Activated naive CD8-positive, alpha-beta T cell (primary cell): ENCODE measurements around the gene ACAD10.

ENCODE experiments used
- H3K27ac Mint-ChIP-seq: one replicate; pipeline ENCODE4 v1.8.0; 2021; ENCODE audit warnings: mixed read lengths
- H3K27me3 Mint-ChIP-seq: one replicate; pipeline ENCODE4 v1.8.0; 2021; ENCODE audit warnings: mixed read lengths
- H3K36me3 Mint-ChIP-seq: one replicate; pipeline ENCODE4 v1.8.0; 2021; ENCODE audit warnings: mixed read lengths
- H3K4me1 Mint-ChIP-seq: one replicate; pipeline ENCODE4 v1.8.0; 2021; ENCODE audit warnings: low read depth, mixed read lengths
- H3K4me3 Mint-ChIP-seq: one replicate; pipeline ENCODE4 v1.8.0; 2021; ENCODE audit warnings: mild to moderate bottlenecking, mixed read lengths
- H3K9me3 Mint-ChIP-seq: one replicate; pipeline ENCODE4 v1.8.0; 2021; ENCODE audit warnings: low read depth, mixed read lengths

The ACAD10 gene

DNA sequence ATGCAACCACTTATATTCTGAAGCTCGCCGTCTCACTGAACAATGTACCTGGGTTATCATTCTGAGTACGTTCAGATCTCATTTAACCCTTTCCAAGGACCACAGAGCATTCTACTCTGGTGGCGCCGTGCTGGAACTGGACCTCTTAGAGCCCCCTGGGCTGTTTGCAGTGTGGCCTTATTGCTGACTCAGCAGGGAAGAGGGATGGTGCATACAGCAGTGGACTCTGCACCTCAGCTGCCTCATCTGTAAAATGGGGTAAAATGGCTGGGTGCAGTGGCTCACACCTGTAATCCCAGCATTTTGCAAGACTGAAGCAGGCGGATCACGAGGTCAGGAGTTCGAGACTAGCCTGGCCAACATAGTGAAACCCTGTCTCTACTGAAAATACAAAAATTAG is 83.7 kb downstream of the ACAD10 start:
- Mint-ChIP-seq H3K27ac (no peak overlapping the region), H3K36me3 (peaks cover 2% of the 10 kb centered on the region), H3K4me1 (peaks cover 14% of the 10 kb centered on the region), H3K9me3 (no peaks in the 10 kb centered on the region), H3K27me3 (peaks cover 7% of the 10 kb centered on the region), H3K4me3 (no peak overlapping the region)

- Mint-ChIP-seq H3K27ac (no peak overlapping the region), H3K27me3 (no peaks in the 10 kb centered on the region), H3K4me1 (peaks cover 5% of the 10 kb centered on the region), H3K9me3 (no peaks in the 10 kb centered on the region), H3K4me3 (no peak overlapping the region), H3K36me3 (no peaks in the 10 kb centered on the region)
Observed at GRCh38 chr12:111773801-111774551, 88.1 kb downstream of the ACAD10 start.

DNA sequence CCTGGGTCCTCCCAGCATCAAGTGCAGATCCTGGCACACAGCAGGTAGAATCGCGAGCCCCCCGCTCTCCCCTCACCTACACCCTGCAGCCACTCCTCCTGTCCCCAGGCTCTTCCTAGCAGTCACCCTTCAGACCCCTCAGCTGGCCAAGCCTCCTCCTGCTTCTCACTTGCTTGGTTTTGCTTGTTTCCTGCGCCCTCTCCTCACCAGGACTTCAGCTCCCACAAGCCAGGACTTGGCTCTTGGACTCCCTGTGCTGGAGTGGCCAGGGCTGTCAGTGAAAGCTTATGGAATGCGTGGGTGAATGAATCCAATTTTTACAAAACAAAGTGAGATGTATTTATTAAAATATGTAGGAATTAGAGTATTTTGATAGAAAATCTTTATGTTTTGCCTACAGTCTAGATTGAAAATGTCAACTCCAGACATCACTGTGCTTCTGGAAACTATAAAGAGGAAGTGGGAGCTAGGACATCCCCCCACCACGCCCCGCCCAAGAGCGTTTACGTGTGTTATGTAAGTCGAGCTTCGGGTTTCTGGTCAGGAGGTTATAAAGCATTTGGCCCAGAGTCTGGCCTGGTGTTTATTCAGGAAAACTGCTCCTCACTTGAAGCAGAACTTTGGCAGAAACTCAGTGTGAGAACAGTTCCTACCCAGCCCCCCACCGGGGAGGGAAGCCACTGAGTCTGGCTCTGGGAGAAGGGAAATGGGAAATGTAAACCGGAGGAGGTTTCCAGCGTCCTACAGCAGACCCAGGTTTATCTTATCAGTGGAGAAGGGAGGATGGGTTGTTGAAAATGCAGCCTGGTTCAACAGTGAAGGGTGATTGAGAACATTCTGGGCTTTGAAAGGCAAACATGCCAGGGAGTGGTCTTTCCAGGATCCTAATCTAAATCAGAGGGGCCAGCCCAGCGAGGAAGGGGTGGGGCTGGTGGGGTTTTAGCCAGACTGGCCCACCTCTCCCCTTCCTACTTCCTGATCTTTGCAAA is 89.6 kb downstream of the ACAD10 start:
- no peaks in the 10 kb centered on the region for H3K9me3 Mint-ChIP-seq
- no peak overlapping the region for H3K27ac Mint-ChIP-seq
- H3K4me3 Mint-ChIP-seq, result no peak overlapping the region
- H3K36me3 Mint-ChIP-seq, result no peaks in the 10 kb centered on the region
- H3K4me1 Mint-ChIP-seq, result peaks cover 5% of the 10 kb centered on the region
- H3K27me3 Mint-ChIP-seq, result no peaks in the 10 kb centered on the region

GRCh38 chr12:111776836-111777344 is 91.0 kb downstream of the ACAD10 start:
- Mint-ChIP-seq H3K36me3 (peaks cover 5% of the 10 kb centered on the region), H3K4me1 (peaks cover 5% of the 10 kb centered on the region), H3K4me3 (no peak overlapping the region), H3K27ac (no peak overlapping the region), H3K9me3 (no peaks in the 10 kb centered on the region), H3K27me3 (no peaks in the 10 kb centered on the region)

DNA sequence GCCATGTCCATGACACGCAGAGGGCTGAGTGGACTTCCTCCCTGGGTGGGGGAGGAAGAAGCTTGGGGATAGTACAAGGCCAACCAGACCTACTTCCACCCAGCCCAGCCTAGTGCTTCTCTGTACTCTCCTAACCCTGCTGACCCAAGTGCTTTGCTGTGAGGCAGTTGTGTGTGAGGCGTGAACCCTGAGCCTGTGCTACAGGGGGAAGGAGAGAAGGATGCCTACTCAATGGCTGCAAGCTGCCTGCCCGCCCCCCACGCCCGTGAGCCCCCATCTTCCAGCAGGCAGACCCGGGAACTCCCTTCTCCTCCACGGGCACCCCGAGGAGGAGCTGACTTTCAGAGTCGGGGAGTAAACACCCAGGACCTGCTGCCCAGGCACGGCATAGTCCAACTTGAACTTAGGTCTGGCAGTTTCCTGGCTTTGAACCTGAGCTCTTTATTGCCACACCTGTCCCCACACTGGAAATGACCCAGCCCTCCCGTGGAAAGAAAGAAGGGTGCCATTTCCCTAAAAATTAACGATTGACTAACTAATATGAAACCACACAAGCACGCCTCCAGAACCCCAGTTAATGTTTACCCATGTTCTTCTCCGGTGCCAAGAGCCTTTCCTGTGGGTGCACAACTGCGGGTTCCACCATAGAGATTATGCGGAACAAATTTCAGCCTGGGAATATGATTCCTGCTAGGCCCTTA is 91.6 kb downstream of the ACAD10 start:
- Mint-ChIP-seq H3K9me3 (no peaks in the 10 kb centered on the region), H3K27me3 (no peaks in the 10 kb centered on the region), H3K27ac (no peak overlapping the region), H3K36me3 (peaks cover 7% of the 10 kb centered on the region), H3K4me1 (peaks cover 5% of the 10 kb centered on the region), H3K4me3 (no peak overlapping the region)

DNA sequence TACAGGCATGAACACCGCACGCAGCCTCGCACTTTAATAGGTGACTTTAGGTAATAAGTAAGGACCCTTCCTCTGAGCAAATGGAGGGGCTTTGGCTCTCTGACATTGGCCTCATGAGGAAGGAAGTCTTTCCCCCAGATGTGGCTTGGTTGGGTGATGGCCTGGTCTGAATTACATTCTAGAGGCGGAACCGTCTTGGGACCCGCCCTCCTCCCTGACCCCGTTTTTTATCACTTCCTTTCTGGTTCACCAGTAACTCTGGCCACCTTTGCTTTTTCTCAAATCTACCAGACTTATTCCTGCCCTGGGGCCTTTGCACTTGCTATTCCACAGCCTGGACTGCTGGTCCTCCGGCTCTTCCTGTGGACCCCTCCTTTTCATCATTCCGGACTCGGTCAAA is 94.3 kb downstream of the ACAD10 start:
- H3K4me1 Mint-ChIP-seq, result peaks cover 5% of the 10 kb centered on the region
- H3K36me3 Mint-ChIP-seq, result peaks cover 7% of the 10 kb centered on the region
- H3K4me3 Mint-ChIP-seq, result no peak overlapping the region
- H3K27me3 Mint-ChIP-seq, result no peaks in the 10 kb centered on the region
- no peaks in the 10 kb centered on the region for H3K9me3 Mint-ChIP-seq
- H3K27ac Mint-ChIP-seq, result no peak overlapping the region

GRCh38 chr12:111780615-111781014 is 94.8 kb downstream of the ACAD10 start:
- Mint-ChIP-seq H3K4me3 (no peak overlapping the region), H3K27ac (no peak overlapping the region), H3K4me1 (peaks cover 4% of the 10 kb centered on the region), H3K27me3 (no peaks in the 10 kb centered on the region), H3K36me3 (peaks cover 7% of the 10 kb centered on the region), H3K9me3 (no peaks in the 10 kb centered on the region)

- no peak overlapping the region for H3K27ac Mint-ChIP-seq
- peaks cover 7% of the 10 kb centered on the region for H3K36me3 Mint-ChIP-seq
- no peaks in the 10 kb centered on the region for H3K4me1 Mint-ChIP-seq
- H3K27me3 Mint-ChIP-seq, result no peaks in the 10 kb centered on the region
- H3K4me3 Mint-ChIP-seq, result no peak overlapping the region
- no peaks in the 10 kb centered on the region for H3K9me3 Mint-ChIP-seq
Observed at GRCh38 chr12:111781085-111781658, 95.3 kb downstream of the ACAD10 start.

DNA sequence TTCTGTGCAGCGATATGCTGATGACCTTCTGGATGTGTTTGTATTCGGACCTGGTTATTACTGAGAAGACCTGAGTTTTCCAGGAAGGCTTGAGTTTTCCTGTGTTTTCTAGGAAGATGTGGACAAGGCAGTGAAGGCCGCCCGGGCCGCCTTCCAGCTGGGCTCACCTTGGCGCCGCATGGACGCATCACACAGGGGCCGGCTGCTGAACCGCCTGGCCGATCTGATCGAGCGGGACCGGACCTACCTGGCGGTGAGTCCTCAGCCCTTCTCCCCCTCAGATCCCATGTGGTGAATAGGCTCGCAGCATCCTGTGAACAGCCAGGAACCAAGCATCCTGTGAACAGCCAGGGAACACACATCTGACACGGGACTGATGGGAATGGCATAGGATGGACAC is 97.2 kb downstream of the ACAD10 start:
- Mint-ChIP-seq H3K27ac (no peak overlapping the region), H3K36me3 (peaks cover 7% of the 10 kb centered on the region), H3K9me3 (no peaks in the 10 kb centered on the region), H3K4me1 (no peaks in the 10 kb centered on the region), H3K27me3 (no peaks in the 10 kb centered on the region), H3K4me3 (no peak overlapping the region)

- Mint-ChIP-seq H3K36me3 (peaks cover 7% of the 10 kb centered on the region), H3K27ac (no peak overlapping the region), H3K4me3 (no peak overlapping the region), H3K9me3 (no peaks in the 10 kb centered on the region), H3K27me3 (no peaks in the 10 kb centered on the region), H3K4me1 (no peaks in the 10 kb centered on the region)
Observed at GRCh38 chr12:111784953-111785352, 99.1 kb downstream of the ACAD10 start.

DNA sequence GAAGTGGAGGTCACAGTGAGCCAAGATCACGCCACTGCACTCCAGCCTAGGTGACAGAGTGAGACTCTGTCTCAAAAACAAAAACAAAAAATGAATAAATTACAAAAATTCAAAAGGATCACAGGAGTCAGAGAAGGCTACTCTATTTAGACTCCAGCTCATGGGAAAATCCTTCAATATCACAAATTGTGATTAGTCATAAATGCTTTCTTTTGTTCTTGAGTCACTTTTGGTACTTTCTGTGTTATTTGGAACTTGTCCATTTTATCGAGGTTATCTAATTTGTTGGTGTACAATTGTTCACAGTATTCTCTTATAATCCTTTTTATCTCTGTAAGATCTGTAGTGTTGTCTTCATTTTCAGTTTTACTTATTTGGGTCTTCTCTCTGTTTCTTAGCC is 99.8 kb downstream of the ACAD10 start:
- H3K4me3 Mint-ChIP-seq, result no peak overlapping the region

DNA sequence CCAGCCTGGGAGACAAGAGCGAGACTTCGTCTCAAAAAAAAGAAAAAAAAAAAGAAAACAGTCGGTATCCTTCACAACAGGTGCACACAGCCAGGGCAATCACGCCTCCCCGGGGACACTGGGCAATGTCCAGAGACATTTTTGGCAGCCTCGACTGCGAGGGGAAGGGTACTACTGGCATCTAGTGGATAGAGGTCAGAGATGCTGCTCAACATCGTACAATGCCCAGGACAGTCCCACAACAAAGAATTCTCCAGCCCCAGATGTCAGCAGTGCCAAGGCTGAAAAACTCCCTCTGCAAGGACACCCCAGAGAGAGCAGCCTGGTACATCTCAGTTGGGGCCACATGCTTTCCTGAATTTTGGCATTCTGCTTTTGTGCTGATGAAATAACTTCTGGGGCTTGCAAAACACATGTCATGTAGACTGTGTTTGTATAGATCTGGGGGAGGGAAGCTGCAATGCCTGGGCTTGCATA is 102.4 kb downstream of the ACAD10 start:
- no peak overlapping the region for H3K27ac Mint-ChIP-seq
- no peaks in the 10 kb centered on the region for H3K36me3 Mint-ChIP-seq
- no peaks in the 10 kb centered on the region for H3K9me3 Mint-ChIP-seq
- H3K4me3 Mint-ChIP-seq, result no peak overlapping the region
- no peaks in the 10 kb centered on the region for H3K4me1 Mint-ChIP-seq
- no peaks in the 10 kb centered on the region for H3K27me3 Mint-ChIP-seq

More for the DNA sequence above, 99.8 kb downstream of the ACAD10 start:
- H3K27me3 Mint-ChIP-seq, result no peaks in the 10 kb centered on the region
- H3K4me1 Mint-ChIP-seq, result no peaks in the 10 kb centered on the region
- H3K9me3 Mint-ChIP-seq, result no peaks in the 10 kb centered on the region
- H3K36me3 Mint-ChIP-seq, result peaks cover 7% of the 10 kb centered on the region
- no peak overlapping the region for H3K27ac Mint-ChIP-seq

DNA sequence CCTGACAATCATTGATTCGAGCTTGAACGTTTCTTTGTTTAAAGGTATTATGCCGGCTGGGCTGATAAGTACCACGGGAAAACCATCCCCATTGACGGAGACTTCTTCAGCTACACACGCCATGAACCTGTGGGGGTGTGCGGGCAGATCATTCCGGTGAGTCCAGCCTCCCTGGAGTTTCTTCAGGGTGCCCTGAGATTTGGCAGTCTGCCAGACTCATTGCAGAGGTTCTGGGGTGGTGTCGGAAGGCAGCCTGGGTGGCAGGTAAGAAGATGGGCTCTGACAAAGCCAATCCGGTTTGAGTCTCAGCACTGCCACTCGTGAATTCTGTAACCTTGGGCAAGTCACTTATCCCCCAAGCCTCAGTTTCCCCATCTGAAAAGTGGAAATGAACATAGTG is 103.9 kb downstream of the ACAD10 start:
- no peaks in the 10 kb centered on the region for H3K9me3 Mint-ChIP-seq
- no peak overlapping the region for H3K4me3 Mint-ChIP-seq

DNA sequence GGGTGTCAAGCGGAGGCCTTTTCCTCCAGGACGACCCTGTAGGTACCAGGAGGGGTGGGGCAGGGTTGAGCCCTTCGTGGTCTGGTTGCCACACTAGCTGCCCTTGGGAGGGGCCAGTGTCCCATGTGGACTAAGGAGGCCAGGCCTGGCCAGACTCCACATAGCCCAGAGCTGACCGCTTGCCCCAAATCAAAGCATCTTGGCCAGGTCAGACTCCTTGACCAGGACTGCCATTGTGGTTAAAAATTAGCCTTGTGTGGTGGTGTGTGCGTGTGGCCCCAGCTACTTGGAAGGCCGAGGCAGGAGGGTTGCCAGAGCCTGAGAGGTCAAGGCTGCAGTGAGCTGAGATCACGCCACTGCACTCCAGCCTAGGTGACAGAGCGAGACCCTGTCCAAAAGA is 105.7 kb downstream of the ACAD10 start:
- H3K4me3 Mint-ChIP-seq, result no peak overlapping the region
- H3K4me1 Mint-ChIP-seq, result no peaks in the 10 kb centered on the region
- no peaks in the 10 kb centered on the region for H3K36me3 Mint-ChIP-seq
- H3K27me3 Mint-ChIP-seq, result no peaks in the 10 kb centered on the region
- no peak overlapping the region for H3K27ac Mint-ChIP-seq
- no peaks in the 10 kb centered on the region for H3K9me3 Mint-ChIP-seq

More for the DNA sequence above, 103.9 kb downstream of the ACAD10 start:
- H3K27ac Mint-ChIP-seq, result no peak overlapping the region
- no peaks in the 10 kb centered on the region for H3K4me1 Mint-ChIP-seq
- H3K27me3 Mint-ChIP-seq, result no peaks in the 10 kb centered on the region
- no peaks in the 10 kb centered on the region for H3K36me3 Mint-ChIP-seq
